Lower leg skin (tissue), 4 donors: ENCODE results near the gene PTGES3L. TPM values are rescaled to one million over a fixed set of nuclear protein-coding genes. Genes with fewer than 3 reads are reported as not detected.

Experiments
- DNase-seq, 2 donors: peaks; one replicate each; pipeline ENCODE4 v3.0.0-alpha.2; 2019; ENCODE audit warnings: low spot score in 2 of 2
- H3K4me3 ChIP-seq: fragments of 200-600 bp; sonication (generic); 2 replicates; pipeline ENCODE4 v1.5.1; 2017; ENCODE audit warnings: mild to moderate bottlenecking, low read depth; ENCODE audit not compliant: poor library complexity, severe bottlenecking
- CTCF ChIP-seq, 3 donors: fragments of 450-650 bp; IDR thresholded peaks; one replicate each; pipeline ENCODE4 v1.5.1; 2016; ENCODE audit warnings: antibody characterized with exemption in 3 of 3, mild to moderate bottlenecking in 3 of 3, moderate library complexity in 2 of 3
- POLR2A ChIP-seq, 2 donors: fragments of 450-650 bp; IDR thresholded peaks; one replicate each; pipeline ENCODE4 v1.6.1; 2016 to 2017; ENCODE audit warnings: antibody characterized with exemption in 2 of 2, mild to moderate bottlenecking in 1 of 2, moderate library complexity in 1 of 2
- WGBS, 2 donors: methylation state at CpG; one replicate each; pipeline ENCODE4 v1.1.5; 2018; 5-methylcytosine and 5-hydroxymethylcytosine counted together
- intact Hi-C: fragments of 100-400 bp; cut with DNase I; formaldehyde crosslinking; loops from one replicate; pipeline ENCODE4 v1.15.0; 2023; ENCODE audit warnings: low total_unique reads
- total RNA-seq, 4 donors: library from RNA; depleted of rRNA; stranded (reverse); fragments of >200 nt; gene quantifications; one replicate each; pipeline ENCODE4 v1.1.0, GENCODE V29; 2016

The PTGES3L gene
- total RNA-seq, 4 donors from 2014 or later = 0.19 to 1.8 TPM; not detected in 2

GRCh38 chr17:42964161-42964932 is 15.5 kb downstream of the PTGES3L start, which contains the start of gene AARSD1:
Gene AARSD1 (minus strand): TSS chr17:42964454. CDS start chr17:42964440, 14 bp downstream.
- DNase-seq = peak; percentile 89 to 98
- TF ChIP-seq CTCF (IDR thresholded peaks at IDR 0.05) (no peak), POLR2A (IDR thresholded peaks at IDR 0.05) (peak in 1 of 2 donors; percentile 11)
- intact Hi-C loops = no loop called here
- H3K4me3 ChIP-seq = peak within 1 kb of the TSS; percentile 64
- WGBS, 2 donors = 1 to 3% methylated on average over 43 of the region's 43 CpGs

DNA sequence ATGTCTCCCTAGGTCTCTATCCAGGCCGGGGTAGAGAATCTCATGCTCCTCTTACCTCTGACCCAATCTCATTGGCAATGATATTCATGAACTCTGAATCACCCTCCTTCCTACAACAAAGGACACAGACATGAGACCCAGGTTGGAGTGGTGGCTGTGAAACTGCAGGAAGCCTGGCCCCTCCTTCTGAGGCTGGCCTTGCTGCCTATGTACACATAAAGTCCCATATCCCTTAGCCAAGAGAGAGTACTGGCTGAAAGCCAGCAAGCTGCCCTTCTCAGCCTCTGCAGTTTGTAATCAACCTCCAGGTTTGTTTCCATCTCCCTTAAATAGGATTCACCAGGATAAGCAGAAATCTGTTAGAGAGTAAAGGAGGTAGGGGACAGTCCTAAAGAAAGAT is 26.2 kb downstream of the PTGES3L start:
- H3K4me3 ChIP-seq = no peak overlapping the region
- WGBS, 2 donors = 95 to 100% methylated on average over 1 of the region's 1 CpG
- DNase-seq = no peak
- TF ChIP-seq CTCF (IDR thresholded peaks at IDR 0.05) (no peak), POLR2A (IDR thresholded peaks at IDR 0.05) (no peak)
- intact Hi-C loops = no loop called here

GRCh38 chr17:42950044-42950783 is 29.7 kb downstream of the PTGES3L start:
- WGBS, 2 donors = 89 to 96% methylated on average over 13 of the region's 13 CpGs
- H3K4me3 ChIP-seq = no peak overlapping the region
- intact Hi-C loops = no loop called here
- DNase-seq = no peak
- TF ChIP-seq POLR2A (IDR thresholded peaks at IDR 0.05) (no peak), CTCF (IDR thresholded peaks at IDR 0.05) (no peak)

DNA sequence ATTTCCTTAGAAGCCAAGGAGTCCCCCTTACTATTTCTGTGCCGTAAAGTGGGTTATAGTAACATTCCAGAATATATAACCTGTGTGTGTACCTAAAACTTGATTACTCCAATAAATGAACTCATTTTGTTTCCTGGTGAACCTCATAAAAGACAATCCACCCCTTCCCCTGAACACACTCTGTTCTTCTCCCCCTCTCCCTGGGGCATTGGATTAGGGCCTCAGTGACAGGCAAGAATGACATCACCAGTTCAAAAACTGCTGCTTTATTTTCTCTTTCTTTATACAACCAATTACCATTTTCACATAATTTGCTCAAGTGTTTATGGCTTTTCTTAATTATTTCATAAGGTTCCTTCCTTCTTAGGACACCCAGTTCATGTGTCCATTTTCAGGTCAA is 33.1 kb downstream of the PTGES3L start:
- no peak for DNase-seq
- TF ChIP-seq CTCF (IDR thresholded peaks at IDR 0.05) = no peak
- no peak for TF ChIP-seq POLR2A (IDR thresholded peaks at IDR 0.05)
- intact Hi-C loops = no loop called here
- WGBS, 2 donors = 83 to 97% methylated on average over 1 of the region's 1 CpG
- no peak overlapping the region for H3K4me3 ChIP-seq

- DNase-seq = no peak
- intact Hi-C loops = no loop called here
- WGBS, 2 donors = 47% methylated on average over 3 of the region's 3 CpGs
- H3K4me3 ChIP-seq = no peak overlapping the region
- TF ChIP-seq CTCF (IDR thresholded peaks at IDR 0.05) (no peak), POLR2A (IDR thresholded peaks at IDR 0.05) (no peak)
Measured at GRCh38 chr17:42944211-42944610, 35.7 kb downstream of the PTGES3L start.
